ENCODE measurements around the gene AKR7A2.
"Not testable (repeated sequence)": the region's sequence is repeated elsewhere in the genome, so short reads cannot be mapped to it uniquely, and the experiment has no call there.

The AKR7A2 gene

GRCh38 chr1:19268445-19268844 lies 43.5 kb downstream of the AKR7A2 start:
- no peaks in the 10 kb centered on the region for H3K9me3 ChIP-seq (ENCODE audit: control insufficient read depth, insufficient read depth, low read length)
- H3K4me3 ChIP-seq (ENCODE audit: low read depth, low read length) = no peak overlapping the region
- peaks cover 6% of the 10 kb centered on the region for H3K27me3 ChIP-seq (ENCODE audit: control insufficient read depth, insufficient read depth, low read length)
- H3K9ac ChIP-seq (ENCODE audit: low read depth, low read length) = no peak overlapping the region
- no peaks in the 10 kb centered on the region for H3K36me3 ChIP-seq (ENCODE audit: control insufficient read depth, insufficient read depth, low read length)
- no peaks in the 10 kb centered on the region for H3K4me1 ChIP-seq (ENCODE audit: control insufficient read depth, insufficient read depth, low read length)

GRCh38 chr1:19262744-19263143 lies 49.2 kb downstream of the AKR7A2 start:
- no peaks in the 10 kb centered on the region for H3K9me3 ChIP-seq (ENCODE audit: control insufficient read depth, insufficient read depth, low read length)
- H3K4me3 ChIP-seq (ENCODE audit: low read depth, low read length) = no peak overlapping the region
- H3K36me3 ChIP-seq (ENCODE audit: control insufficient read depth, insufficient read depth, low read length) = peaks cover 27% of the 10 kb centered on the region
- H3K4me1 ChIP-seq (ENCODE audit: control insufficient read depth, insufficient read depth, low read length) = no peaks in the 10 kb centered on the region
- H3K9ac ChIP-seq (ENCODE audit: low read depth, low read length) = no peak overlapping the region
- no peaks in the 10 kb centered on the region for H3K27me3 ChIP-seq (ENCODE audit: control insufficient read depth, insufficient read depth, low read length)

- no peak overlapping the region for H3K4me3 ChIP-seq (ENCODE audit: low read depth, low read length)
- peaks cover 34% of the 10 kb centered on the region for H3K36me3 ChIP-seq (ENCODE audit: control insufficient read depth, insufficient read depth, low read length)
- no peaks in the 10 kb centered on the region for H3K27me3 ChIP-seq (ENCODE audit: control insufficient read depth, insufficient read depth, low read length)
- H3K9me3 ChIP-seq (ENCODE audit: control insufficient read depth, insufficient read depth, low read length) = no peaks in the 10 kb centered on the region
- no peak overlapping the region for H3K9ac ChIP-seq (ENCODE audit: low read depth, low read length)
- H3K4me1 ChIP-seq (ENCODE audit: control insufficient read depth, insufficient read depth, low read length) = no peaks in the 10 kb centered on the region
Measured at GRCh38 chr1:19262047-19262446, 49.9 kb downstream of the AKR7A2 start.

GRCh38 chr1:19260211-19261138 lies 51.5 kb downstream of the AKR7A2 start:
- no peaks in the 10 kb centered on the region for H3K27me3 ChIP-seq (ENCODE audit: control insufficient read depth, insufficient read depth, low read length)
- no peaks in the 10 kb centered on the region for H3K4me1 ChIP-seq (ENCODE audit: control insufficient read depth, insufficient read depth, low read length)
- no peaks in the 10 kb centered on the region for H3K9me3 ChIP-seq (ENCODE audit: control insufficient read depth, insufficient read depth, low read length)
- no peak overlapping the region for H3K9ac ChIP-seq (ENCODE audit: low read depth, low read length)
- H3K36me3 ChIP-seq (ENCODE audit: control insufficient read depth, insufficient read depth, low read length) = peaks cover 48% of the 10 kb centered on the region
- no peak overlapping the region for H3K4me3 ChIP-seq (ENCODE audit: low read depth, low read length)

- H3K4me3 ChIP-seq (ENCODE audit: low read depth, low read length) = no peak overlapping the region
- peaks cover 54% of the 10 kb centered on the region for H3K36me3 ChIP-seq (ENCODE audit: control insufficient read depth, insufficient read depth, low read length)
- peaks cover 2% of the 10 kb centered on the region for H3K4me1 ChIP-seq (ENCODE audit: control insufficient read depth, insufficient read depth, low read length)
- no peak overlapping the region for H3K9ac ChIP-seq (ENCODE audit: low read depth, low read length)
- H3K9me3 ChIP-seq (ENCODE audit: control insufficient read depth, insufficient read depth, low read length) = no peaks in the 10 kb centered on the region
- no peaks in the 10 kb centered on the region for H3K27me3 ChIP-seq (ENCODE audit: control insufficient read depth, insufficient read depth, low read length)
Measured at GRCh38 chr1:19258353-19258752, 53.6 kb downstream of the AKR7A2 start.

GRCh38 chr1:19257178-19257914 lies 54.6 kb downstream of the AKR7A2 start:
- Histone ChIP-seq H3K27me3 (ENCODE audit: control insufficient read depth, insufficient read depth, low read length) (no peaks in the 10 kb centered on the region), H3K36me3 (ENCODE audit: control insufficient read depth, insufficient read depth, low read length) (peaks cover 56% of the 10 kb centered on the region)

GRCh38 chr1:19256301-19256700 lies 55.6 kb downstream of the AKR7A2 start:
- not testable (repeated sequence) for H3K27me3 ChIP-seq (ENCODE audit: control insufficient read depth, insufficient read depth, low read length); H3K9ac ChIP-seq (ENCODE audit: low read depth, low read length); H3K4me1 ChIP-seq (ENCODE audit: control insufficient read depth, insufficient read depth, low read length); H3K4me3 ChIP-seq (ENCODE audit: low read depth, low read length); H3K9me3 ChIP-seq (ENCODE audit: control insufficient read depth, insufficient read depth, low read length)
- H3K36me3 ChIP-seq (ENCODE audit: control insufficient read depth, insufficient read depth, low read length) = peaks cover 56% of the 10 kb centered on the region

More at GRCh38 chr1:19257178-19257914, 54.6 kb downstream of the AKR7A2 start:
- no peak overlapping the region for H3K9ac ChIP-seq (ENCODE audit: low read depth, low read length)
- peaks cover 8% of the 10 kb centered on the region for H3K4me1 ChIP-seq (ENCODE audit: control insufficient read depth, insufficient read depth, low read length)
- H3K4me3 ChIP-seq (ENCODE audit: low read depth, low read length) = no peak overlapping the region
- no peaks in the 10 kb centered on the region for H3K9me3 ChIP-seq (ENCODE audit: control insufficient read depth, insufficient read depth, low read length)

- Histone ChIP-seq H3K4me3 (ENCODE audit: low read depth, low read length) (no peak overlapping the region), H3K9me3 (ENCODE audit: control insufficient read depth, insufficient read depth, low read length) (no peaks in the 10 kb centered on the region), H3K27me3 (ENCODE audit: control insufficient read depth, insufficient read depth, low read length) (no peaks in the 10 kb centered on the region), H3K36me3 (ENCODE audit: control insufficient read depth, insufficient read depth, low read length) (peaks cover 50% of the 10 kb centered on the region), H3K4me1 (ENCODE audit: control insufficient read depth, insufficient read depth, low read length) (peaks cover 10% of the 10 kb centered on the region), H3K9ac (ENCODE audit: low read depth, low read length) (no peak overlapping the region)
Measured at GRCh38 chr1:19255288-19255687, 56.7 kb downstream of the AKR7A2 start.

- H3K4me1 ChIP-seq (ENCODE audit: control insufficient read depth, insufficient read depth, low read length) = peaks cover 13% of the 10 kb centered on the region
- no peaks in the 10 kb centered on the region for H3K27me3 ChIP-seq (ENCODE audit: control insufficient read depth, insufficient read depth, low read length)
- H3K9me3 ChIP-seq (ENCODE audit: control insufficient read depth, insufficient read depth, low read length) = no peaks in the 10 kb centered on the region
- H3K9ac ChIP-seq (ENCODE audit: low read depth, low read length) = no peak overlapping the region
- no peak overlapping the region for H3K4me3 ChIP-seq (ENCODE audit: low read depth, low read length)
- peaks cover 43% of the 10 kb centered on the region for H3K36me3 ChIP-seq (ENCODE audit: control insufficient read depth, insufficient read depth, low read length)
Measured at GRCh38 chr1:19254416-19254815, 57.5 kb downstream of the AKR7A2 start.

Measured in iPS-15b (cell line).